H1 (cell line): ENCODE measurements around the gene MATN4. TPM values are rescaled to one million over a fixed set of nuclear protein-coding genes. Genes with fewer than 3 reads are reported as not detected.

Source experiments
- BRCA1 ChIP-seq: IDR thresholded peaks from 2 replicates; pipeline ENCODE4 v1.6.1; 2012; ENCODE audit warnings: low read depth, low read length, improper control_type of control experiment
- EP300 ChIP-seq, 2 experiments: IDR thresholded peaks; 1 replicate in 1 of 2; 2 replicates in 1 of 2; pipeline ENCODE4 v1.6.1; 2011 to 2012; ENCODE audit warnings: low read depth in 2 of 2, low read length in 2 of 2, mild to moderate bottlenecking in 2 of 2, borderline replicate concordance in 1 of 2, inconsistent platforms in 1 of 2, moderate library complexity in 1 of 2
- TEAD4 ChIP-seq: IDR thresholded peaks from 2 replicates; pipeline ENCODE4 v1.6.1; 2012; ENCODE audit warnings: low read depth, low read length, inconsistent platforms, mixed read lengths
- polyA plus RNA-seq, 7 experiments: library from polyadenylated mRNA; depleted of rRNA in 3 of 7; stranded (reverse) in 5 of 7; unstranded in 2 of 7; fragments of >200 nt in 5 of 7; fragments of 200-250 nt in 2 of 7; gene quantifications; 1 replicate in 5 of 7; 2 replicates in 1 of 7; 4 replicates in 1 of 7; pipeline versions ENCODE4 v1.2.1 to v1.2.3, GENCODE V29; 2011 to 2013; ENCODE audit warnings: missing spikeins in 2 of 7, mixed read lengths in 2 of 7
- total RNA-seq: library from RNA; stranded (reverse); fragmentation: NEBNext Ultra II Directional; extraction: Animal tissue kit (Norgen Biotek cat#: 25700); gene quantifications from 2 replicates; pipeline ENCODE4 v1.2.1, GENCODE V29; 2021
- TF ChIP-seq, protein P1 (sequence below): IDR thresholded peaks from 2 replicates; pipeline ENCODE4 v1.6.1; 2012; ENCODE audit warnings: inconsistent platforms

The MATN4 gene
- total and polyA plus RNA-seq, 2 of the 8 experiments (the other 6 are each of a cell fraction or from before 2014, with no cell fraction given) = 2.1 to 4.4 TPM

DNA sequence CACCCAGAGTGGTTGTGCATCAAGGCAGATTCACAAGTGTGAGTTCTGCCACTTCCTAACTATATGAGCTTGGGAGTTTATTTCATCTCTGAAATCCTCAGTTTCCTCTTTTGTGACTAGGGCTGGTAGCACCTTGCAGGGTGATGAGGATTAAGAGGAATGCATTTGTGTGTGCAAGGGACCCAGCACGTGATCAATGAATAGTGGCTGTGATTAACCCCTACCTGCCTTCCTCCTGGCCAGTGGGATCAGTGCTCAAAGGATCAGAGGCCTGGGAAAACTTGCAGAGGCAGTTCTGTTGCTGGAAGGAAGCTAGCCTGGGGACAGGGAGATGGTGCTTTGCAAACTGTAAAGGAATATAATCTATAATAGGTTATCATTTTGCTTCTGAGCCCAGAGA, 32.9 kb upstream of the MATN4 start (continued):
- TF ChIP-seq EP300 (IDR thresholded peaks at IDR 0.05; ENCODE audit: borderline replicate concordance in 1 of 2, low read depth in 2 of 2, low read length in 2 of 2) = no peak
- no peak for TF ChIP-seq BRCA1
- TF ChIP-seq, protein P1, sequence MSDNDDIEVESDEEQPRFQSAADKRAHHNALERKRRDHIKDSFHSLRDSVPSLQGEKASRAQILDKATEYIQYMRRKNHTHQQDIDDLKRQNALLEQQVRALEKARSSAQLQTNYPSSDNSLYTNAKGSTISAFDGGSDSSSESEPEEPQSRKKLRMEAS = peak; percentile 71
- peak; percentile 48; the same call in 1 of the 2 replicates for TF ChIP-seq TEAD4
